Measurements from ENCODE around the gene NLRP11. TPM values are rescaled to one million over a fixed set of nuclear protein-coding genes. Genes with fewer than 3 reads are reported as not detected.

The NLRP11 gene
- not detected for total RNA-seq

DNA sequence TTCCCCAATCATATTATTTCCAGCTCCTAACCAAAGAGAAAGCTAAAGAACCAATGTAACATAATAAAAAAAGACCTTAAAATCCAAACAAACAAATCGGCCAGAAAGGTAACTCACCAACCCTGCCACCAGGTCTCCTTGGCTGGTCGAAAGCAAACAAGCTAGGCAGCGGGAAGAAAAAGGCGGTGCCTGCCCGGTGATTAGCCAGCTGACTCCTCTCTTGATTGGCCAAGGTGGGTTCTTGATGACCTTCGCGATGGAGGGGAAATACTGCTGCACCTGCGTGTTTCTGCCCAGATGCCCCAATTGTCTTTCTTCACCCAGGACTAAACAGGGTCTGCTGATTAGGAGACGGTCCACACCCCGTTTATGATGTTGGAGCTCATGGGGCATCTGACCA is at the start of gene NLRP11:
Gene NLRP11, minus strand, starts transcription at position 154 of the 400 bp plus-strand sequence. CDS start 13,825 bp downstream, outside the sequence.
- Histone ChIP-seq H3K9me3 (no peaks in the 10 kb centered on the region), H3K27ac (no peak within 1 kb of the TSS), H3K4me3 (no peak within 1 kb of the TSS), H3K36me3 (no peaks in the 10 kb centered on the region), H3K4me1 (no peaks in the 10 kb centered on the region), H3K27me3 (no peaks in the 10 kb centered on the region)
- TF ChIP-seq, protein P1, sequence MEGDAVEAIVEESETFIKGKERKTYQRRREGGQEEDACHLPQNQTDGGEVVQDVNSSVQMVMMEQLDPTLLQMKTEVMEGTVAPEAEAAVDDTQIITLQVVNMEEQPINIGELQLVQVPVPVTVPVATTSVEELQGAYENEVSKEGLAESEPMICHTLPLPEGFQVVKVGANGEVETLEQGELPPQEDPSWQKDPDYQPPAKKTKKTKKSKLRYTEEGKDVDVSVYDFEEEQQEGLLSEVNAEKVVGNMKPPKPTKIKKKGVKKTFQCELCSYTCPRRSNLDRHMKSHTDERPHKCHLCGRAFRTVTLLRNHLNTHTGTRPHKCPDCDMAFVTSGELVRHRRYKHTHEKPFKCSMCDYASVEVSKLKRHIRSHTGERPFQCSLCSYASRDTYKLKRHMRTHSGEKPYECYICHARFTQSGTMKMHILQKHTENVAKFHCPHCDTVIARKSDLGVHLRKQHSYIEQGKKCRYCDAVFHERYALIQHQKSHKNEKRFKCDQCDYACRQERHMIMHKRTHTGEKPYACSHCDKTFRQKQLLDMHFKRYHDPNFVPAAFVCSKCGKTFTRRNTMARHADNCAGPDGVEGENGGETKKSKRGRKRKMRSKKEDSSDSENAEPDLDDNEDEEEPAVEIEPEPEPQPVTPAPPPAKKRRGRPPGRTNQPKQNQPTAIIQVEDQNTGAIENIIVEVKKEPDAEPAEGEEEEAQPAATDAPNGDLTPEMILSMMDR (IDR thresholded peaks at IDR 0.05) = no peak
- DNase-seq (ENCODE audit: low spot score) = no peak

DNA sequence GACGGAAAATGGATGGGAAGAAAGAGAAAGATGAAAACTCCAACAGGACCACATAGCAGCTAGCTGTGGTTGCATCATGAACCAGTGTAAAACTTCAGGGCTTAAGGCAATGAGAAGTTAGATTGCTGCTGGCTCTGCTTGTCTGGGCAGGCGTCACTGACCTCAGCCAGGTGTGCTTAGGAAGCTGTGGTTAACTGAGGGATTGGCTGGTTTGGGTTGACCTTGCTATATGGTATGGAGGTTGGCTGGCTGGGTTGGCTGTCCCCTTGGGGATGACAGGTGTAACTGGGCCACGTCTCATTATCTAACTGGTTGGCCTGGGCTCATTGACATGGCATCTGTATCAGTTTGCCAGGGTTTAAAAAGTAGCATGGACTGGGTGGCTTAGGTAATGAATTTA is 45.4 kb upstream of the NLRP11 start:
- peaks cover 0 to 14% of the 10 kb centered on the region in 2 donors for H3K9me3 ChIP-seq
- no peaks in the 10 kb centered on the region for H3K4me1 ChIP-seq
- TF ChIP-seq, protein P1 (IDR thresholded peaks at IDR 0.05) = no peak
- H3K4me3 ChIP-seq = no peak overlapping the region
- H3K36me3 ChIP-seq = no peaks in the 10 kb centered on the region
- H3K27me3 ChIP-seq = no peaks in the 10 kb centered on the region
- DNase-seq (ENCODE audit: low spot score) = no peak
- no peak overlapping the region for H3K27ac ChIP-seq

DNA sequence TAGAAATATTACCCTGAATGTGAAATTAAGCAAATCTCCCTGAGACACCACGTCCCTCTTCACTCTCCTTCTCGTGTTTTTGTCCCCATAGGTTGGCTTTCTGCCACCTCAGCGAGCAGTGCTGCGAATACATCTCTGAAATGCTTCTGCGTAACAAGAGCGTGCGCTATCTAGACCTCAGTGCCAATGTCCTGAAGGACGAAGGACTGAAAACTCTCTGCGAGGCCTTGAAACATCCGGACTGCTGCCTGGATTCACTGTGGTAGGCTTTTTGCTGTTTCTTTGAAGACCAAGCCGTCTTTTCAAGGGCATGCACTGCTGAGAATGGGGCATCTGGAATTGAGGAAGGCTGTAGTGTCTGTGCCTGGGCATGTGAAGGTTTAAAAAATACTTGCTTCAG is 38.9 kb upstream of the NLRP11 start:
- Histone ChIP-seq H3K9me3 (peaks cover 0 to 5% of the 10 kb centered on the region in 2 donors), H3K4me3 (no peak overlapping the region), H3K27ac (no peak overlapping the region), H3K36me3 (no peaks in the 10 kb centered on the region), H3K27me3 (no peaks in the 10 kb centered on the region), H3K4me1 (no peaks in the 10 kb centered on the region)
- no peak for DNase-seq (ENCODE audit: low spot score)
- TF ChIP-seq, protein P1 (IDR thresholded peaks at IDR 0.05) = no peak

DNA sequence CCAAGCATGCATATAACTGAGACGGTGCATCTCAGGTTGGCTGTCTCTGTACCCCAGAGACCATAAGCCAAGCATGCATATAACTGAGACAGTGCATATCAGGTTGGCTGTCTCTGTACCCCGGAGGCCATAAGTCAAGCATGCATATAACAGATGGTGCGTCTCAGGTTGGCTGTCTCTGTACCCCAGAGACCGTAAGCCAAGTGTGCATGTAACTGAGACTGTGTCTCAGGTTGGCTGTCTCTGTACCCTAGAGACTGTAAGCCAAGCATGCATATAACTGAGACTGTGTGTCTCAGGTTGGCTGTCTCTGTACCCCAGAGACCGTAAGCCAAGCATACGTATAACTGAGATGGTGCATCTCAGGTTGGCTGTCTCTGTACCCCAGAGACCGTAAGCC is 35.3 kb upstream of the NLRP11 start:
- peaks cover 0 to 8% of the 10 kb centered on the region in 2 donors for H3K9me3 ChIP-seq
- no peaks in the 10 kb centered on the region for H3K36me3 ChIP-seq
- H3K27ac ChIP-seq = no peak overlapping the region
- H3K27me3 ChIP-seq = no peaks in the 10 kb centered on the region
- no peaks in the 10 kb centered on the region for H3K4me1 ChIP-seq
- no peak for DNase-seq (ENCODE audit: low spot score)
- no peak overlapping the region for H3K4me3 ChIP-seq
- TF ChIP-seq, protein P1 (IDR thresholded peaks at IDR 0.05) = no peak

DNA sequence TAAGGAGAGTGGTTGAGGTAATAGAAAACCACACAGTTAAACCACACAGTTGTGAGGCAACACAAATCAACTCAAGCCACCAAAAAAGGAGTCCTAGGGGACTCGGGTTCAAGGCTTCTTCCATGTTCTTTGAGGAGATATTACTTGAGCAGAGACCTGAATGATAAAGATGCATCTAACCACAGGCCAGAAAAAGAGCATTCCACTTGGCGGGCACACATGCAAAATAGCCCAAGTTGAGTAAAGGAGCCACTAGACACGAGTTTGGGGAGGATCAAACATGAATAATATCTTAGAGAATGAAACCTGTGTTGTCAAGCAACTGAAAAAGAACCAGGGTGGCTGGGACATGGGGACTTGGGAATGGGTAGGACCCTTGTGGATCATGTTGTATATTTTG is 34.7 kb upstream of the NLRP11 start:
- DNase-seq (ENCODE audit: low spot score) = no peak
- Histone ChIP-seq H3K4me1 (no peaks in the 10 kb centered on the region), H3K27me3 (no peaks in the 10 kb centered on the region), H3K9me3 (peaks cover 0 to 8% of the 10 kb centered on the region in 2 donors), H3K27ac (no peak overlapping the region), H3K4me3 (no peak overlapping the region), H3K36me3 (no peaks in the 10 kb centered on the region)
- TF ChIP-seq, protein P1 (IDR thresholded peaks at IDR 0.05) = no peak

DNA sequence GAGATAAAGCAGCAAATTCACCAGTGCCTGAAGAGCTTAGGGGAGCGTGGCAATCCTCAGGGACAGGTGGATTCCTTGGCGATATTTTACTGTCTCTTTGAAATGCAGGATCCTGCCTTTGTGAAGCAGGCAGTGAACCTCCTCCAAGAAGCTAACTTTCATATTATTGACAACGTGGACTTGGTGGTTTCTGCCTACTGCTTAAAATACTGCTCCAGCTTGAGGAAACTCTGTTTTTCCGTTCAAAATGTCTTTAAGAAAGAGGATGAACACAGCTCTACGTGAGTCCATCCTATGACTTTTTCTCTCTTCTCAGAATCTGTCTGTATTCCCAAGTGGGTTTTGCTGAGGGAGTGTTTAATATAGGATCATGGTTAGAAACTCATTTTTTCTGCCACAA is 27.2 kb upstream of the NLRP11 start:
- Histone ChIP-seq H3K27me3 (no peaks in the 10 kb centered on the region), H3K4me1 (no peaks in the 10 kb centered on the region), H3K27ac (no peak overlapping the region), H3K9me3 (no peaks in the 10 kb centered on the region), H3K4me3 (no peak overlapping the region), H3K36me3 (no peaks in the 10 kb centered on the region)
- DNase-seq (ENCODE audit: low spot score) = no peak
- TF ChIP-seq, protein P1 (IDR thresholded peaks at IDR 0.05) = no peak
